Measurements from ENCODE around the gene KANTR. TPM values are rescaled to one million over a fixed set of nuclear protein-coding genes. Genes with fewer than 3 reads are reported as not detected.

KANTR gene
- total and polyA plus RNA-seq, 2 experiments from 2014 or later = 6.4 to 15.5 TPM

DNA sequence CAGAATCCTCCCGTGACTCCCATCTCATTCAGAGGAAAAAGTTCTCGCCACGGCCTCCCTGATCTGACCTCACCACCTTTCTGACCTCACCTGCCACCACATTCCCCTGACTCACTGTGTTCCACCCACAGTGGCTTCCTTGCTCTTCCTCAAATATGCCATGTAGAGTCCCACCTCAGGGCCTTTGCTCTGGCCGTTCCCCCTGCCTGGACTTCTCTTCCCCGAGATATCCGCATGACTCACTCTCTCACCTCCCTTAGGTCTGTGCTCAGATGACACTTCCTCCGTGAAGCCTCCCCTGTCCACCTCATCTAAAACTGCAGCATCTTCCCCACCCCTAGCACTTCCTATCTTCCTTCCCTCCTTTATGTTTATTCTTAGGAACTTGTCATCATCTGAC, 18.9 kb upstream of the KANTR start:
- Histone ChIP-seq H3K27me3 (ENCODE audit: insufficient read depth) (no peaks in the 10 kb centered on the region), H3K4me3 (no peak overlapping the region), H3K79me2 (replicated peaks; ENCODE audit: insufficient read depth) (no peaks in the 10 kb centered on the region), H3K9me2 (ENCODE audit: insufficient read depth) (no peaks in the 10 kb centered on the region), H2AFZ (no peak overlapping the region), H3K4me2 (no peak overlapping the region), H3K4me1 (ENCODE audit: insufficient read depth) (peaks cover 8% of the 10 kb centered on the region; the same call in 1 of the 2 replicates), H3K36me3 (ENCODE audit: insufficient read depth) (no peaks in the 10 kb centered on the region), H3F3A (replicated peaks; ENCODE audit: low read depth) (no peaks in the 10 kb centered on the region; the same call in 1 of the 2 replicates), H4K20me1 (replicated peaks; ENCODE audit: insufficient read depth) (no peaks in the 10 kb centered on the region), H3K27ac (ENCODE audit: low read depth) (no peak overlapping the region)
- no peak overlapping the region for H3K27ac Mint-ChIP-seq
- DNase-seq (ENCODE audit: low spot score) (peak; percentile 18), ATAC-seq (no peak)
- TF ChIP-seq ZNF114 (CRISPR knock-in tag; IDR thresholded peaks at IDR 0.05) (no peak), EZH2 (IDR thresholded peaks at IDR 0.05; ENCODE audit: low read depth, unreplicated experiment) (no peak), STAT1 (IDR thresholded peaks at IDR 0.05; ENCODE audit: unreplicated experiment) (no peak), ZNF331 (CRISPR knock-in tag; IDR thresholded peaks at IDR 0.05; ENCODE audit: low read depth) (no peak), EZH2phosphoT487 (IDR thresholded peaks at IDR 0.05; ENCODE audit: unreplicated experiment) (no peak), CREB1 (CRISPR knock-in tag; IDR thresholded peaks at IDR 0.05; ENCODE audit: low read depth) (no peak), ZNF462 (CRISPR knock-in tag; IDR thresholded peaks at IDR 0.05) (no peak), NANOG (IDR thresholded peaks at IDR 0.05; ENCODE audit: borderline replicate concordance) (no peak), POLR2AphosphoS5 (IDR thresholded peaks at IDR 0.05; ENCODE audit: low read depth) (no peak), JUNB (IDR thresholded peaks at IDR 0.05; ENCODE audit: unreplicated experiment) (no peak)
- TF ChIP-seq, protein P1, sequence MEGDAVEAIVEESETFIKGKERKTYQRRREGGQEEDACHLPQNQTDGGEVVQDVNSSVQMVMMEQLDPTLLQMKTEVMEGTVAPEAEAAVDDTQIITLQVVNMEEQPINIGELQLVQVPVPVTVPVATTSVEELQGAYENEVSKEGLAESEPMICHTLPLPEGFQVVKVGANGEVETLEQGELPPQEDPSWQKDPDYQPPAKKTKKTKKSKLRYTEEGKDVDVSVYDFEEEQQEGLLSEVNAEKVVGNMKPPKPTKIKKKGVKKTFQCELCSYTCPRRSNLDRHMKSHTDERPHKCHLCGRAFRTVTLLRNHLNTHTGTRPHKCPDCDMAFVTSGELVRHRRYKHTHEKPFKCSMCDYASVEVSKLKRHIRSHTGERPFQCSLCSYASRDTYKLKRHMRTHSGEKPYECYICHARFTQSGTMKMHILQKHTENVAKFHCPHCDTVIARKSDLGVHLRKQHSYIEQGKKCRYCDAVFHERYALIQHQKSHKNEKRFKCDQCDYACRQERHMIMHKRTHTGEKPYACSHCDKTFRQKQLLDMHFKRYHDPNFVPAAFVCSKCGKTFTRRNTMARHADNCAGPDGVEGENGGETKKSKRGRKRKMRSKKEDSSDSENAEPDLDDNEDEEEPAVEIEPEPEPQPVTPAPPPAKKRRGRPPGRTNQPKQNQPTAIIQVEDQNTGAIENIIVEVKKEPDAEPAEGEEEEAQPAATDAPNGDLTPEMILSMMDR (conservative IDR thresholded peaks at IDR 0.05; ENCODE audit: low read depth in 2 of 2) = no peak
- TF ChIP-seq, protein P2, sequence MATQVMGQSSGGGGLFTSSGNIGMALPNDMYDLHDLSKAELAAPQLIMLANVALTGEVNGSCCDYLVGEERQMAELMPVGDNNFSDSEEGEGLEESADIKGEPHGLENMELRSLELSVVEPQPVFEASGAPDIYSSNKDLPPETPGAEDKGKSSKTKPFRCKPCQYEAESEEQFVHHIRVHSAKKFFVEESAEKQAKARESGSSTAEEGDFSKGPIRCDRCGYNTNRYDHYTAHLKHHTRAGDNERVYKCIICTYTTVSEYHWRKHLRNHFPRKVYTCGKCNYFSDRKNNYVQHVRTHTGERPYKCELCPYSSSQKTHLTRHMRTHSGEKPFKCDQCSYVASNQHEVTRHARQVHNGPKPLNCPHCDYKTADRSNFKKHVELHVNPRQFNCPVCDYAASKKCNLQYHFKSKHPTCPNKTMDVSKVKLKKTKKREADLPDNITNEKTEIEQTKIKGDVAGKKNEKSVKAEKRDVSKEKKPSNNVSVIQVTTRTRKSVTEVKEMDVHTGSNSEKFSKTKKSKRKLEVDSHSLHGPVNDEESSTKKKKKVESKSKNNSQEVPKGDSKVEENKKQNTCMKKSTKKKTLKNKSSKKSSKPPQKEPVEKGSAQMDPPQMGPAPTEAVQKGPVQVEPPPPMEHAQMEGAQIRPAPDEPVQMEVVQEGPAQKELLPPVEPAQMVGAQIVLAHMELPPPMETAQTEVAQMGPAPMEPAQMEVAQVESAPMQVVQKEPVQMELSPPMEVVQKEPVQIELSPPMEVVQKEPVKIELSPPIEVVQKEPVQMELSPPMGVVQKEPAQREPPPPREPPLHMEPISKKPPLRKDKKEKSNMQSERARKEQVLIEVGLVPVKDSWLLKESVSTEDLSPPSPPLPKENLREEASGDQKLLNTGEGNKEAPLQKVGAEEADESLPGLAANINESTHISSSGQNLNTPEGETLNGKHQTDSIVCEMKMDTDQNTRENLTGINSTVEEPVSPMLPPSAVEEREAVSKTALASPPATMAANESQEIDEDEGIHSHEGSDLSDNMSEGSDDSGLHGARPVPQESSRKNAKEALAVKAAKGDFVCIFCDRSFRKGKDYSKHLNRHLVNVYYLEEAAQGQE (IDR thresholded peaks at IDR 0.05; ENCODE audit: unreplicated experiment) = no peak
- TF ChIP-seq, protein P3, sequence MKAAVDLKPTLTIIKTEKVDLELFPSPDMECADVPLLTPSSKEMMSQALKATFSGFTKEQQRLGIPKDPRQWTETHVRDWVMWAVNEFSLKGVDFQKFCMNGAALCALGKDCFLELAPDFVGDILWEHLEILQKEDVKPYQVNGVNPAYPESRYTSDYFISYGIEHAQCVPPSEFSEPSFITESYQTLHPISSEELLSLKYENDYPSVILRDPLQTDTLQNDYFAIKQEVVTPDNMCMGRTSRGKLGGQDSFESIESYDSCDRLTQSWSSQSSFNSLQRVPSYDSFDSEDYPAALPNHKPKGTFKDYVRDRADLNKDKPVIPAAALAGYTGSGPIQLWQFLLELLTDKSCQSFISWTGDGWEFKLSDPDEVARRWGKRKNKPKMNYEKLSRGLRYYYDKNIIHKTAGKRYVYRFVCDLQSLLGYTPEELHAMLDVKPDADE (IDR thresholded peaks at IDR 0.05) = no peak
- H3K27me3 Mint-ChIP-seq (ENCODE audit: insufficient read depth, low read depth, poor library complexity) = peaks cover 11% of the 10 kb centered on the region
- no peak overlapping the region for H3K4me3 Mint-ChIP-seq
- H3K9me3 Mint-ChIP-seq = no peaks in the 10 kb centered on the region
- H3K36me3 Mint-ChIP-seq (ENCODE audit: low read depth) = no peaks in the 10 kb centered on the region
- peaks cover 19% of the 10 kb centered on the region for H3K4me1 Mint-ChIP-seq
